COR-L47 (cell line): ENCODE data around the gene MMP14.
"Not testable (repeated sequence)": the region's sequence is repeated elsewhere in the genome, so short reads cannot be mapped to it uniquely, and the experiment has no call there.

Experiments used
- DNase-seq: peaks from one replicate; lab custom pipeline; 2025; lab: John Stamatoyannopoulos, UW

MMP14 gene

GRCh38 chr14:22814373-22814772 lies 22.0 kb upstream of the MMP14 start:
- no peak for DNase-seq

DNA sequence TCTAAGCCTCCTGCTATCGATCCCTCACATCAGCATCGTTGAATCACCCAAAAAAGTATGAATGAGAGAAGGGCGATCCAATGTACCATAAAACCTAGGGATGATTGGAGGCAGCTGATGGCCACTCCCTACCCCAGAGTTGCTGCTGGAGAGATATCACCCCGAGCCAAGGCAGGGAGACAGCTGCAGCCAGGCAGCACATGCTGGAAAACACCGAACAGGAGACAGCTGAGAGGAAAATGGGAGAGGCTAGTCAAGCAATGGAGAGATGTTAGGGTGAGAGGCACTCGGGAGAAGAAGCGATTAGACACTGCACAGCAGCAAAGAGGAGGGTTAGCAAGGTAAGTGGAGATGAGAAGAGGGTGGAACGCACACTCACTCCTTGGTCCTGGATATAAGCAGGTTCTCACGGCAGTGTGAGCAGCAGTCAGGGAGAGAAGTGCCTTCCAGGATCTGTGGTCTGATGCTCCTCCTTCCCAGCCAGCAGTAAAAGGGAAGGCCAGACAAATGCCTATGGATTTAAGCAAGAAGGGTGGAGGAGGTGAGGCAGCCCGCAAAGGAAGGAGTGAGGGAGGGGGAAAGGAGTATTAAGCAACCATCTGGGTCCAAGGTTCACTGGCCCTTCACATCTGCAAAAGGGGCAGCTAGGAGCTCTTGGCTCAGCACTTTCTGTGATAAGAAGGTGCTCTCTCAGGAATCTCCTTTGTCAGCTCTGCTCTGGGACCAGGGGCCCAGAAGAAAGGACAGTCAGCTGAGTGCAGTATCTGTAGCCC lies 21.3 kb upstream of the MMP14 start, which contains the start of gene SLC7A7:
Gene SLC7A7, minus strand, starts transcription at position 495 of the 773 bp plus-strand sequence. CDS start 2,037 bp downstream, outside the sequence.
- no peak for DNase-seq

DNA sequence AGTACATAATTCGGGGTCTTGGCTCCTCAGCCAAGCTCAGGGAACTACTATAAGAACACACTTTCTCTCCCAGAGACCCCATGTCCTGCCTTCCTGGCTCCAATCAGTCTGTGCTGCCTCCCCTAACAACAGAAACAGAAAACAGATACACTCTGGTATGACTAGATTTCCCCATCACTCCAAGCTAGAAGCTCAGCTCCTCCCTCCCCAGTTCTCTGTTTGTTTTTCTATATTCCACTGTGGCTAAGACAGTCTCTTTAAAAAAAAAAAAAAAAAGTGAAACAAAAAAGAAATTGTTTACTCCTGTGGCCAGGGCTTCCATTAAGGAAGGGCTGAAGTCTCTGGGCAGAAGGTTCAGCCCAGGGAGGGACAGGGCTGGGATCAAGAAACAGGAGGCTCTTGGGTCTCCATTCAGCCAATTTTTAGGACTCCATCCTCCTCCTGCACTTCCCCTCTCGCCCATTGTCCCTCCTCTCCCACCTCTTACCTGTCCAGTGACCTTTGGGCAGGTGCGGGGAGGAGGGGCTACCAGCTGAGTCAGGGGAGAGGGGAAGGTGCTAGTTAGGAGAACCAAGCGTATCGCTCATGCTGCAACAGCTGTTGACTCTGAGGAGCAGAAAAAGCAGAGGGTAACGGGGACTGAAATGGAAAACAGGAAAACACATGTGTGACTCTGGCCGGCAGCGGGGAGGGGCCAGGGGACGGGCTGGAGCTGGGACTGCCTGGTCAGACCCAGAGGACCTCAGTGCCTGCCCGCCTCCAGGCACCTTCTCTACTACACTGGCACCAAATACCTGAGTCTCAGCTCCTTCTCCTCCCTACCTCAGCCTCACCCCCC lies 17.0 kb upstream of the MMP14 start:
- no peak for DNase-seq

GRCh38 chr14:22820731-22821130 lies 15.7 kb upstream of the MMP14 start:
- DNase-seq: peak; percentile 42

DNA sequence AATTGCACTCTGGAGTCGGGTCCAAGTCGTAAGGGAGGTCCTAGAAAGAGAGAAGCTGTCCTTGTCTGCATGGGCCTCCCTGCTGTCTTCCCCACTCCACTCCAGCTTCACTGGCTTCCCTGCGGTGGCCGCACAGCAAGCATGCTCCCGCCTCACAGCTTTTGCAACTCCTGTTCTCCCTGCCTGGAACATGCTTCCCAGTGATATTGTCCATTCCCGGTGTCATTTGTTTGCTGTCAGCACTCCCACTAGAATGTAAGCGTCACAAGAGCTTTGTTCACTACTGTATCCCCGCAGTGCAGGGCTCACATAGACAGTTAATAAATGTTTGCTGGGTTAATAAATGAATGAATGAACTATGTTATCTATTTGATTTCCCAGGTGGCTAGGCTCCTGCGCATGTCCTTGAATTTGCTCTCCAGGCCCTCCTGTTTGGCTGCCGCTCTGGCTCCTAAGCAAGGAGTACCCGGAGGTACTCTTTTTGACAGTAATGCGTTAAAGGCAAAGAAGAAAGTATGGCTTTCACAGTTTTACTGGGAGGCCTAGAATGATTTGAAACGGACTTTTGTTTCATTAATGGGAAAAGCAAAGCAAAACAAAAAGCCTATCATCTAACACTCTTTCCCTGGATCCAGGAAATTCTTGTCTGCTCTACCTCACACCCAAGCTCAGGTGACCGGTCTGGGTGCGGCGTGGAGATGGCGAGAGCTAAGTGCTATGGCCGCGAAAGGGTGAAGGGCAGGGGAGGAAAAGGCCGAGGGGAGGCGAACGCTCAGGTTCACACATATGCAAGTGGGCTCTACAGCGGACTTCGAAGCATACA lies 15.0 kb upstream of the MMP14 start:
- DNase-seq: peak; percentile 64

DNA sequence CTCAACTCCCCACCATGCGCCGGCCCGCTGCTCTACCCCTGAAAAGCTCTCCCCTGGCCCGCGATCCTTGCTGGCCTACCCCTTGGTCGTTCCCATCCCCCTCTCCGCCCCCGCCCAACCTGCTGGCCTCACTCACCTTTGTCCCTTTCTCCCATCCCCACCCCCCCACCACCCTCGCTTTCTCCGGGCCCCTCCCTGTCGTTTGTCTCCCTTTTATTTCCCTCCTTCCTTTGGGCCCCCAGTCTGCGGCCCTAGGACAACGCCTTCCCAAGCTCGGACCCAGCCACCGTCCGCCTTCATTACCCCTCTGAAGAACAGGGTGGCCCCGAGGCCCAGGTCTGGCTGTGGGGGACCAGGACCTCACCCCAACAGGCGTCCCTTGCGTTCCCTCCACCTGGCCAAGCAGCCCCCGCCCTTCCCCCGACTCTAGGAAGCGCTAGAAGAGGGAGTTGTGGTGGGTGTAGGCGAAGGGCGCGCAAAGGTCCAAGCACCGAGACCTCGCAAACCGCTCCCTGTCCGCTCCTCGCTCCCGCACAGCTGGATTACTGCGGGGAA lies 14.3 kb upstream of the MMP14 start:
- no peak for DNase-seq

- DNase-seq: peak; percentile 22
Measured at GRCh38 chr14:22822571-22823098, 13.8 kb upstream of the MMP14 start.

GRCh38 chr14:22824711-22825359 lies 11.6 kb upstream of the MMP14 start:
- DNase-seq: no peak

DNA sequence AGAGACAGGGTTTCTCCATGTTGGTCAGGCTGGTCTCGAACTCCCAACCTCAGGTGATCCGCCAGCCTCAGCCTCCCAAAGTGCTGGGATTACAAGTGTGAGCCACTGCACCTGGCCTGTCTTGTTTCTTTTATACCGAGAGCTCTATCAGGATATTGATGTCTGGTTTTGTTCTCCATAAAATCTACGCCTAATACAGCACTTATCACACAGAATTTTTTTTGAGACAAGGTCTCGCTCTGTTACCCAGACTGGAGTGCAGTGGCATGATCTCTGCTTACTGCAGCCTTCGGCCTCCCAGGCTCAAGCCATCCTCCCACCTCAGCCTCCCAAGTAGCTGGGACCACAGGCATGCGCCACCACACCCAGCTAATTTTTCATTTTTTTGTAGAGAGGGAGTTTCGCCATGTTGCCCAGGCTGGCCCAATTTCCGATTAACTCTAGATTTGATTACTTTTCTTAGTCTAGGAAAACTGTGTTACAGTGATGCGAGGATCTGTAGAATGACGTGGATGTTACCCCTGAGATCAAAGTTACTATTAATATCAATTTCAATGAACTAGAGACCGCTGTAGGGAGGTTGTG lies 7.2 kb upstream of the MMP14 start:
- not testable (repeated sequence) for DNase-seq

GRCh38 chr14:22829661-22830442 lies 6.5 kb upstream of the MMP14 start, which contains the start of gene MRPL52:
Gene MRPL52 (plus strand): TSS chr14:22829887. CDS start chr14:22829913, 26 bp downstream.
- peak; percentile 90 for DNase-seq

DNA sequence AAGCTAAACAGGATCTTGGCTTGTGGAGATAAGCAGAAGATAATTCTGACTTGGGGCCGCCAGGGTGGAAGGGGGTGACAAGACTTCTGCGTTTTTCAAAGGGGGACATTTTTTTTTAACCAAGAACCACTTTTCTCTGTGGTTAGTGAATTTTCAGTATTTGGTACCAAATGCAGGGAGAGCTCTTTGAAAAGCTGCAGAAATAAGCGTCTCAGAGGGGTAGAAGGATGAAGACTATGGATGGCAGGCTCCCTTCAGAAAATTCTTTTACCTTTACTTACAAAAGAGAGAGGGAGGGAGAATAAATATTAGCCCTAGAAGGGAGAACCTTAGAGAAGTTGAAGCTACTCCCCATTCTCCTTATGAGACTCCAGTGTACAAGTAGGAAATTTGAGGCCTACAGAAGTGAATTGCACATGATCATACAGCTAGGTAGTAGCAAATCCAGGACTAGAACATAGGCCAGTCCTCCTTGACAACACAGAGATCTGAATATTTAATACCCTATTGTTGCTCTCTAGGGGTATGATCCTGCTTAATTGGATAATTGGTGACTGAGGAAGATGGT lies 5.9 kb upstream of the MMP14 start:
- no peak for DNase-seq

- DNase-seq: no peak
Measured at GRCh38 chr14:22835505-22835904, 880 bp upstream of the MMP14 start.

- DNase-seq: no peak
Measured at GRCh38 chr14:22837114-22837749, 847 bp downstream of the MMP14 start.

DNA sequence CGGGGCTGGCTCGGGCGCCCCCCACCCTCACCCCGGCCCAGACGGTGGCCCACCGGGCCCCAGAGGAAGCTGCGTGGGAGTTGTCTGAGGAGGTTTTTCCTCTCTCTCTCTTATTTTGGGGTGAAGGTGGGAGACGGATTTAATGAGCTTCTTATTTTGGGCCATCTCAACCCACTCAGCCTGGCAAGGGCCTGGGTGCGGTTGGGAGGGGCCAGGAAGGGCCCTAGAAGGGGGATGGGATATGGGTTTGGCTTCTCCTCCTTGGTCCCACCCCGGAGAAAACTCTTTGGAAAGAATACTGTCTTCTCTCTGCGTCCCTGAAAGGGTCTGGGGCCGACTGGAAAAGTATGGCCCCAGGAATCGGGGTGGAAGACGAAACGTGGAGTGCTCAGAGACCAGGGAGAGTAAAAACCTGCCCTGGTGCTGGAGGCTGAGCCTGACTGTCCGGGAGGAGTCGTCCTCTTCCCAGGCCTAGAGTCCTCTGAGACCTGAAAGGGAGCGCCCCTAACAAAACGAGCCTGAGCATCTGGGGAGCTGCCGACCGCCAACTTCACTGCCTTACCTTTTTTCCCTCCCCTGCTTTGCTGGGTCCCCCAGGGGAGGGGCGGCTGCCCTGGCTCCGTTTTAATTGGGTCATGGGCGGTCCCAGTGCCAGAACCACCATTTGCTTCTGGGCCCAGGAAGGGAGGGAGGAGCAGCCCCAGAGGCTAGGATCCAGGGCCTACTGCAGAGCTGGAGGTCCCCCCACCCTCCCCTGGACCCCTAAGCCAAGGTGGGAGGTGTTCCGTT lies 1.6 kb downstream of the MMP14 start:
- no peak for DNase-seq

DNA sequence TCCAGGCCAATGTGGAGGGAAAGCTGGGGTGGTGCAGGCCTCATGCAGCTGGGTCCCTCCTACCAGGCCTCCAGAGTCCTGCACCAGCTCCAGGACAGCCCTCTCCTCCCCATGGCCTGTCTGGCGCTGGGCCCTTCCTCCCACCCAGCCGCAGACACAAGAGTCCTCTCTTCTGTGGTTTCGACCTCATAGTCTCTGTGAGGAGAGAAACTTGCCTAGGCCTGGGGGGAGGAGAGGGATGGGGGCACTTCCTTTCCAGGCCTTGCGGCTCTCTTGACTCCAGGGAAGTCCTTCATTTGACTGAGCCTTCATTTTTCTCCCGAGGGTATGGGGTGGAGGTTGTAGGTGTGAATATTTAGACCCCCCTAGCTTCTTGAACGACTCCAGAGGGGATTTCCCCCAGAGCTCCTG lies 2.3 kb downstream of the MMP14 start:
- no peak for DNase-seq

GRCh38 chr14:22839159-22839779 lies 2.9 kb downstream of the MMP14 start:
- DNase-seq: no peak

- no peak for DNase-seq
Measured at GRCh38 chr14:22841311-22841710, 4.9 kb downstream of the MMP14 start.

DNA sequence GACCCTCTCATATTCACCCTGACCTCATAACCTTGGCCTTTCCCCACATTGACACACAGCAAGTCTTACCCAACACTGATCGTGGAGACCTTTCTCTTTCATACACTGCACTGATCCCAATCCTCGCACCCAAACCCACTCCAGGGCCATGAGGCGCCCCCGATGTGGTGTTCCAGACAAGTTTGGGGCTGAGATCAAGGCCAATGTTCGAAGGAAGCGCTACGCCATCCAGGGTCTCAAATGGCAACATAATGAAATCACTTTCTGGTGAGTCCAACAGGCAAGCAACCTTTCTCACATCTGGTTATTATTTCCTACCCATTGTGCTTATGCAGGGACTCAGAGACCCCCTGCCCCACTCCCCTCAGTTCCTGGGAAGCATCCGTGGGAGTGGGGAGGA lies 5.4 kb downstream of the MMP14 start:
- no peak for DNase-seq
